Stimulated activated CD8-positive, alpha-beta memory T cell treated with anti-CD3 and anti-CD28 coated beads, Interleukin-15, amount 100 ng/mL, for 4 hours (primary cell): Measurements from ENCODE around the gene NEK11.

ENCODE experiments used
- DNase-seq, 2 donors: peaks; one replicate each; pipeline ENCODE4 v3.0.0-alpha.2; 2020; ENCODE audit warnings: low read depth in 2 of 2

Gene NEK11

GRCh38 chr3:131026321-131027151 lies at the start of gene NEK11, which contains the start of gene ASTE1:
Gene NEK11 (plus strand): TSS chr3:131026877. CDS start chr3:131029709, 2,832 bp downstream.
Gene ASTE1 (minus strand): TSS chr3:131026825. CDS start chr3:131025306, 1,519 bp downstream.
- peak; percentile 78 to 85 for DNase-seq

- DNase-seq = no peak
Observed at GRCh38 chr3:130979117-130979516, 47.6 kb upstream of the NEK11 start.

- DNase-seq = no peak
Observed at GRCh38 chr3:130981469-130981868, 45.2 kb upstream of the NEK11 start.

GRCh38 chr3:130990282-130990681 lies 36.4 kb upstream of the NEK11 start:
- no peak for DNase-seq

- DNase-seq = no peak
Observed at GRCh38 chr3:130991126-130991525, 35.6 kb upstream of the NEK11 start.

- DNase-seq = no peak
Observed at GRCh38 chr3:130992344-130992743, 34.3 kb upstream of the NEK11 start.

- DNase-seq = no peak
Observed at GRCh38 chr3:130997289-130997688, 29.4 kb upstream of the NEK11 start.

GRCh38 chr3:131001071-131001470 lies 25.6 kb upstream of the NEK11 start:
- DNase-seq = no peak

GRCh38 chr3:131004603-131005002 lies 22.1 kb upstream of the NEK11 start:
- DNase-seq = no peak

GRCh38 chr3:131007256-131007655 lies 19.4 kb upstream of the NEK11 start:
- no peak for DNase-seq

- no peak for DNase-seq
Observed at GRCh38 chr3:131007782-131008181, 18.9 kb upstream of the NEK11 start.

GRCh38 chr3:131008326-131008725 lies 18.4 kb upstream of the NEK11 start:
- DNase-seq = no peak

- DNase-seq = no peak
Observed at GRCh38 chr3:131009698-131010097, 17.0 kb upstream of the NEK11 start.

- no peak for DNase-seq
Observed at GRCh38 chr3:131018970-131019369, 7.7 kb upstream of the NEK11 start.

- no peak for DNase-seq
Observed at GRCh38 chr3:131020122-131020693, 6.5 kb upstream of the NEK11 start.

GRCh38 chr3:131025539-131025938 lies 1.1 kb upstream of the NEK11 start:
- DNase-seq = no peak

- no peak for DNase-seq
Observed at GRCh38 chr3:131028844-131029243, 2.2 kb downstream of the NEK11 start.

- DNase-seq = no peak
Observed at GRCh38 chr3:131031660-131032059, 5.0 kb downstream of the NEK11 start.

GRCh38 chr3:131033480-131034080 lies 6.9 kb downstream of the NEK11 start:
- no peak for DNase-seq

- DNase-seq = no peak
Observed at GRCh38 chr3:131036200-131036816, 9.6 kb downstream of the NEK11 start.

- DNase-seq = no peak
Observed at GRCh38 chr3:131036986-131037385, 10.3 kb downstream of the NEK11 start.

GRCh38 chr3:131038326-131038725 lies 11.6 kb downstream of the NEK11 start:
- no peak for DNase-seq
